OCI-LY7 (cell line): ENCODE results near the gene PPP1R14B.

ENCODE experiments used
- CTCF ChIP-seq: fragments of 200-600 bp; sonication (generic); conservative IDR thresholded peaks from 2 replicates; pipeline ENCODE4 v1.5.1; 2014; ENCODE audit warnings: mild to moderate bottlenecking, antibody characterized with exemption, low read length, moderate library complexity, mixed read lengths
- EZH2phosphoT487 ChIP-seq: fragments of 200-600 bp; sonication (generic); IDR thresholded peaks from 2 replicates; pipeline ENCODE4 v1.6.1; 2018; ENCODE audit warnings: low read depth, borderline replicate concordance, mild to moderate bottlenecking, mixed run types, antibody characterized with exemption, low read length, moderate library complexity, mixed read lengths

- no peak for TF ChIP-seq CTCF
- no peak for TF ChIP-seq EZH2phosphoT487
These were observed 36.3 kb downstream of the PPP1R14B start for GRCh38 chr11:64210301-64211020.
